HK-2 (cell line): Measurements from ENCODE around the gene FAR2.
A peak's percentile ranks its signal among the peaks of the same experiment; 100 is the strongest.
"Not testable (repeated sequence)": the region's sequence is repeated elsewhere in the genome, so short reads cannot be mapped to it uniquely, and the experiment has no call there.

Source experiments
- DNase-seq: peaks from one replicate; pipeline ENCODE4 v3.0.0-alpha.2; 2018; ENCODE audit not compliant: unreplicated experiment

Gene FAR2

GRCh38 chr12:29320295-29321085 lies 171.4 kb downstream of the FAR2 start:
- no peak for DNase-seq

- DNase-seq: no peak
Observed at GRCh38 chr12:29322157-29322556, 173.1 kb downstream of the FAR2 start.

- DNase-seq: no peak
Observed at GRCh38 chr12:29329411-29329810, 180.3 kb downstream of the FAR2 start.

GRCh38 chr12:29333178-29333577 lies 184.1 kb downstream of the FAR2 start:
- DNase-seq: no peak

GRCh38 chr12:29334937-29335336 lies 185.9 kb downstream of the FAR2 start:
- no peak for DNase-seq

- DNase-seq: no peak
Observed at GRCh38 chr12:29337325-29337724, 188.2 kb downstream of the FAR2 start.

- no peak for DNase-seq
Observed at GRCh38 chr12:29343022-29343799, 194.1 kb downstream of the FAR2 start.

- no peak for DNase-seq
Observed at GRCh38 chr12:29346769-29347421, 197.8 kb downstream of the FAR2 start.

GRCh38 chr12:29350080-29350479 lies 201.0 kb downstream of the FAR2 start:
- DNase-seq: no peak

GRCh38 chr12:29354954-29355353 lies 205.9 kb downstream of the FAR2 start:
- no peak for DNase-seq

- DNase-seq: no peak
Observed at GRCh38 chr12:29365091-29365490, 216.0 kb downstream of the FAR2 start.

GRCh38 chr12:29374012-29374411 lies 224.9 kb downstream of the FAR2 start:
- DNase-seq: no peak

GRCh38 chr12:29374913-29375312 lies 225.8 kb downstream of the FAR2 start:
- DNase-seq: no peak

- DNase-seq: no peak
Observed at GRCh38 chr12:29376118-29376517, 227.0 kb downstream of the FAR2 start.

- DNase-seq: peak; percentile 90
Observed at GRCh38 chr12:29380536-29381523, 231.8 kb downstream of the FAR2 start, which contains the start of gene ERGIC2. Gene ERGIC2, minus strand, starts transcription at chr12:29381172. Its CDS starts 9,539 bp downstream, at chr12:29371633.

GRCh38 chr12:29382251-29382650 lies 233.2 kb downstream of the FAR2 start:
- DNase-seq: no peak

- DNase-seq: not testable (repeated sequence)
Observed at GRCh38 chr12:29385194-29385593, 236.1 kb downstream of the FAR2 start.
